Uterus (tissue), 4 donors: ENCODE measurements around the gene TYROBP. TPM values are rescaled to one million over a fixed set of nuclear protein-coding genes. Genes with fewer than 3 reads are reported as not detected.
"Not testable (repeated sequence)": the region's sequence is repeated elsewhere in the genome, so short reads cannot be mapped to it uniquely, and the experiment has no call there.

ENCODE experiments used
- DNase-seq, 2 donors: peaks; one replicate each; pipeline ENCODE4 v3.0.0-alpha.2; 2019 to 2020
- H3K27ac ChIP-seq, 2 donors: fragments of 200-600 bp; sonication (generic); 1 replicate in 1 of 2; 2 replicates in 1 of 2; pipeline ENCODE4 v1.5.1; 2016 to 2018
- H3K27me3 ChIP-seq, 2 donors: fragments of 200-600 bp; sonication (generic); one replicate each; pipeline ENCODE4 v1.5.1; 2018 to 2019; ENCODE audit warnings: control low read depth in 1 of 2
- H3K36me3 ChIP-seq, 2 donors: fragments of 200-600 bp; sonication (generic); one replicate each; pipeline ENCODE4 v1.5.1; 2019; ENCODE audit warnings: control low read depth in 1 of 2
- H3K4me1 ChIP-seq, 2 donors: fragments of 200-600 bp; sonication (generic); one replicate each; pipeline ENCODE4 v1.5.1; 2018 to 2019; ENCODE audit warnings: control low read depth in 1 of 2
- H3K4me3 ChIP-seq, 2 donors: fragments of 200-600 bp; sonication (generic); 1 replicate in 1 of 2; 2 replicates in 1 of 2; pipeline ENCODE4 v1.5.1; 2018 to 2019; ENCODE audit warnings: mild to moderate bottlenecking in 1 of 2
- H3K9me3 ChIP-seq, 2 donors: fragments of 200-600 bp; sonication (generic); one replicate each; pipeline ENCODE4 v1.5.1; 2019; ENCODE audit warnings: control low read depth in 1 of 2
- CTCF ChIP-seq, 4 experiments: fragments of 200-600 bp in 2 of 4; fragments of 450-650 bp in 2 of 4; sonication (generic) in 2 of 4; IDR thresholded peaks; one replicate each; pipeline ENCODE4 v1.5.1; 2016 to 2019; ENCODE audit warnings: antibody characterized with exemption in 4 of 4, mild to moderate bottlenecking in 2 of 4, moderate library complexity in 1 of 4
- POLR2A ChIP-seq, 2 donors: fragments of 450-650 bp; IDR thresholded peaks; one replicate each; pipeline ENCODE4 v1.6.1; 2016; ENCODE audit warnings: antibody characterized with exemption in 2 of 2, mild to moderate bottlenecking in 1 of 2, moderate library complexity in 1 of 2
- intact Hi-C: fragments of 100-400 bp; cut with DNase I; formaldehyde crosslinking; loops from one replicate; pipeline ENCODE4 v1.15.1; 2023; ENCODE audit warnings: low total_unique reads
- total RNA-seq, 4 donors: library from RNA; depleted of rRNA in 3 of 4; stranded (reverse); fragments of >200 nt in 3 of 4; gene quantifications; one replicate each; pipeline versions ENCODE4 v1.1.0 to v1.2.4, GENCODE V29; 2014 to 2023
- donor health status: DM: yes; HTN: yes; CAD: no.

TYROBP gene
- total RNA-seq, 4 donors from 2014 or later, result 1.3 to 25.0 (median 14.9) TPM

DNA sequence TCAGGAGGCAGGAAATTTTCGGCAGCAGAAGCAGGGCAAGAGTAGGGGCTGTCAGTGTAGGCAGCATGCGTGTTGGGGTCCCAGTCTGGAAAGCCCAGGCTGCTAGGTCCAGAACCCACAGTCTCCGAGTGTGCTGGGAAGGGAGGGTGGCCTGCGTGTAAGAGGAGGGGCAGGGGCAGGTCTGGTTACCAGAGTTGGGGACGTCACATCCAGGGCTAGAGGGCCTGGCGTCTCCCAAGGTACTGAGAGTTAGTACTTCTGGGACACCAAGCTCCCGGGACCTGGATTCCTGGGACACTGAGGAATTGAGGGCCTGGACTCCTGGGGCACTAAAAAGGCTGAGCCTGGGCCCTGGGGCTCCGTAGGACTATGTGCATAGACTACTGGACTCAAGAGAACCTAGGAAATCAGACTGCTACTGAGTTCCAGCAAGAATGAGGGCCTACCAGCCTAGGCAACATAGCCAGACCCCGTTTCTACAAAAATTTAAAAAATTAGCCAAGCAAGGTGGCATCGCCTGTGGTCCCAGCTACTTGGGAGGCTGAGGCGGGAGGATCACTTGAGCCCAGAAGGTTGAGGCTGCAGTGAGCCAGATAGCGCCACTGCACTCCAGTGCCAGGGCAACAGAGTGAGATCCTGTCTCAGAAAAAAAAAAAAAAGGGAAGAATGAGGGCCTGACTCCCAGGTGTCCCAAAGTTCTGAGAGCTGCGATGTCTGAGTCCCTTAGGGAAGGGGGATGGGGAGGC is 10.2 kb downstream of the TYROBP start:
- no peaks in the 10 kb centered on the region for H3K36me3 ChIP-seq
- H3K27ac ChIP-seq, result peak overlapping the region; percentile 87 to 89
- peaks cover 0 to 17% of the 10 kb centered on the region in 2 donors for H3K4me1 ChIP-seq
- DNase-seq, result no peak
- peak overlapping the region; percentile 62 to 81 for H3K4me3 ChIP-seq
- intact Hi-C loops, result no loop called here
- TF ChIP-seq CTCF (IDR thresholded peaks at IDR 0.05) (no peak), POLR2A (IDR thresholded peaks at IDR 0.05) (no peak)
- no peaks in the 10 kb centered on the region for H3K9me3 ChIP-seq
- no peaks in the 10 kb centered on the region for H3K27me3 ChIP-seq

- no peak for TF ChIP-seq POLR2A (IDR thresholded peaks at IDR 0.05)
- no peak for TF ChIP-seq CTCF (IDR thresholded peaks at IDR 0.05)
- H3K4me3 ChIP-seq, result no peak overlapping the region
- H3K36me3 ChIP-seq, result no peaks in the 10 kb centered on the region
Measured at GRCh38 chr19:35896643-35897040, 11.5 kb downstream of the TYROBP start.

DNA sequence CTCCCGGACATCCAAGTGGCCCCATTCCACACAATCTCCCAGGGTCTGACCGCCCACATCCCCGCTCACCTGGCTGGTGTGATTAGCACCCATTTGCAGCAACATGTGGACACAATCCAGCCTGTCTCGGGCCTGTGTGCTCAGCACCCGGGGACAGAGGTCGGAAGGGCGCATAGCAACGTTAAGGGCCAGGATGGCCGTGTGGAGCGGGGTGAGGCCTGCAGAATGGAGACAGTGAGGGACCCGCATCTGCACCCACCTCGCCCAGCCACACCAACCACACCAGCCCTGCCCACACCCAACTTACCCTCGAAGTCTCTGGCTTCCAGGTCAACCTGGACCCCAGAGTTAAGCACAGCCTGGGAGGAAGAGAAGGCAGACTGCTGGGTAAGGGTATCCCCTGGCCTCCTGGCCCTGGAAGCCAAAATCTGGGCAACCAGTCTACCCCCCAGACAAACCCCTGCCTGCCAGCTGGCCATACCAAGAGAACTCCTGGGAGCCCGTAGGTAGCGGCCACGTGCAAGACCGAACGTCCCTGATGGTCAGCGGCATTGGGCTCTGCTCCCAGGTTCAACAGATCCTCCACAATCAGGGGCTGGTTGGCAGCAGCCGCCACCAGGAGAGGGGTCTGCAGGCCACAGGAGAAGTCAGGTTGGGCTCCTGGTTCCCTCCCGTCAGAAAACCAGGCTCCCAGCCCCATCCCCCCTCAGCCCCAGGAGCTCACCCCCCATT is 12.0 kb downstream of the TYROBP start:
- DNase-seq, result no peak
- H3K27me3 ChIP-seq, result no peaks in the 10 kb centered on the region
- no peaks in the 10 kb centered on the region for H3K36me3 ChIP-seq
- TF ChIP-seq CTCF (IDR thresholded peaks at IDR 0.05) (no peak), POLR2A (IDR thresholded peaks at IDR 0.05) (no peak)
- intact Hi-C loops, result no loop called here
- no peak overlapping the region for H3K4me3 ChIP-seq
- H3K4me1 ChIP-seq, result peaks cover 0 to 16% of the 10 kb centered on the region in 2 donors
- no peaks in the 10 kb centered on the region for H3K9me3 ChIP-seq
- H3K27ac ChIP-seq, result no peak overlapping the region

More at GRCh38 chr19:35896643-35897040, 11.5 kb downstream of the TYROBP start:
- intact Hi-C loops, result no loop called here
- no peaks in the 10 kb centered on the region for H3K27me3 ChIP-seq
- no peak for DNase-seq
- no peaks in the 10 kb centered on the region for H3K9me3 ChIP-seq
- H3K4me1 ChIP-seq, result peaks cover 0 to 17% of the 10 kb centered on the region in 2 donors
- no peak overlapping the region for H3K27ac ChIP-seq

GRCh38 chr19:35894342-35894741 is 13.8 kb downstream of the TYROBP start:
- no peak for DNase-seq
- TF ChIP-seq CTCF (IDR thresholded peaks at IDR 0.05), result no peak
- no peak for TF ChIP-seq POLR2A (IDR thresholded peaks at IDR 0.05)
- H3K4me1 ChIP-seq, result peaks cover 0 to 12% of the 10 kb centered on the region in 2 donors
- H3K4me3 ChIP-seq, result no peak overlapping the region
- H3K27ac ChIP-seq, result no peak overlapping the region
- H3K27me3 ChIP-seq, result no peaks in the 10 kb centered on the region
- H3K36me3 ChIP-seq, result no peaks in the 10 kb centered on the region
- H3K9me3 ChIP-seq, result no peaks in the 10 kb centered on the region
- intact Hi-C loops, result no loop called here

GRCh38 chr19:35891819-35892218 is 16.3 kb downstream of the TYROBP start:
- H3K36me3 ChIP-seq, H3K4me1 ChIP-seq, intact Hi-C loops, H3K9me3 ChIP-seq, H3K27ac ChIP-seq, H3K4me3 ChIP-seq, DNase-seq, H3K27me3 ChIP-seq: not testable (repeated sequence)
